AG09309 (cell line): ENCODE measurements around the gene EGF.
A peak's percentile ranks its signal among the peaks of the same experiment; 100 is the strongest.

Experiments
- DNase-seq: peaks from one replicate; pipeline ENCODE4 v3.0.0-alpha.2; 2010; ENCODE audit warnings: low read depth
- H3K4me3 ChIP-seq: 2 replicates; pipeline ENCODE4 v1.5.1; 2011; ENCODE audit warnings: mild to moderate bottlenecking, low read depth, low read length, moderate library complexity; ENCODE audit not compliant: control insufficient read depth
- TF ChIP-seq, protein P1 (sequence below): IDR thresholded peaks from 2 replicates; pipeline ENCODE4 v1.5.1; 2011; ENCODE audit warnings: mild to moderate bottlenecking, low read depth, low read length, inconsistent platforms; ENCODE audit not compliant: insufficient read depth, control insufficient read depth; ENCODE audit errors: missing control alignments

EGF gene

DNA sequence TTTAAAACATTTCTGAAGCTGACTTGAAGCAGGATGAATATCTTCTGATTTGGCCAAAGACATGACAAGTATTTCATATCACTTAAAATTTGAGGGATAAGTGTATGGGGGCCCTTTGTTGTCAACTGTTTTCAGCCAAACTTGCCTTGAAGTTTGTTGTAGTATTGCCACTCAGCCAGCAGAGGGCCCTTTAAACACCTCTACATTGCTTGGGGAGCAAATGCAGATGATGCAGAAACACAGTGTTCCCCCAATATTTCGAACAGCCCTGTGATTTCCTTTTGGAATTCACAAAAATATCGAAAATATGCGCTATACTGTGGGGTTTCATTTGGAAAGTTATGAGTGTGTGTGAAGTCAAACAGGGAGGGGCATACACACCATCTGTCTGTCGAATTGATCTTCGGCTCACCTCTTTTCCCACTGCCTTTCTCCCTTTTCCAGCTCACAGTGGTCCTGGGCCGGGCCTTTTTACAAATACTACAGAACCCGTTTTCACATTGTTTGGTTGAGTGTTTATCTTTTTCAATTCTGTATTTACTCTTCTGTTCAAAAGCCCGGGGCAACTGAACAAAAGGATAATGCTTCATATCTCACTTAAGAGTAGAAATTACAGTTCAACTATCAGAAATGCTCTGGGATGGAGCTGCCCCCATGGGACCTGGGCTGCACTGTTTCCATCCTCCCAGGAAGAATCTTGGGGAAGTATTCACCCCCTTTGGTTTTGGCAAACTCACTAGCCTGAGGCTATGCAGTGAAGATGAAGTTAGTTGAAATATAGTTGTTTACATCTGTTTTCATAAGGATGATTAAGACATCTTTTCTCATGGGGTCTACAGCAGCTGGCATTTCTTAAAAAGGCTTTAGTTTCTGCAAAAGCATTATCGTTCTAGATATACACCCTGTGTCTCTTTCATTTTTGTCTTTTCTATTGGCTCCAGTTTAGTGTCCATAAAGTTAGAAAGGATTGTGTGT, 137.6 kb downstream of the EGF start:
- H3K4me3 ChIP-seq: no peak overlapping the region
- DNase-seq: no peak

DNA sequence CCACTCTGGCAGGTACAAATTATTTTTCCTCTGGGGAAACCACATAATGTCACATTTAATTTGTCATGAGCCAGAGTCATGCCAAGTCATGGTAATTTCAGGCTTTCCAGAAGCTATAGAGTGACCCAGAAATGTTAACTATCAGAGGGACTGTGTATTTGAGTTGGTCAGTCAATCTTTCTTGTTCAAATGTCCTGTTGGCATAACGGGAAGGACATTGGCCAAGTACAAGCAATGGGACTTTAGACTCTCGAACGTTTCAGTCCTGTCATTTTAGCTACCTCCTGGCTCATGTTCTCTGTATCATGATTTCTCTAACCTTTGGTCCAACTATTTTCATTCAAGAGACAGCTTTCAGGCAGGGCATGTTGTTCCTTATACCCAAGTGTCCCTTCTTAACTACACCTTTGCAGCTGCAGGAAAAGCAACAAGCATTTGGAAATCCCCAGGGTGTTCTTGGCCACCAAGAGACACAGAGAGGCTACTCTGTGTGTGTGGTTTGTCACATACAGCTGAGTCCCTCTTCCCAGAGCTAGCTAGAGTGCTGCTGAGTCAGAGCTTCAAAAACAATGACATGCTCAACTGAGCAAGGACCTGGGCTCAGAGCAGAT, 142.6 kb downstream of the EGF start:
- TF ChIP-seq, protein P1, sequence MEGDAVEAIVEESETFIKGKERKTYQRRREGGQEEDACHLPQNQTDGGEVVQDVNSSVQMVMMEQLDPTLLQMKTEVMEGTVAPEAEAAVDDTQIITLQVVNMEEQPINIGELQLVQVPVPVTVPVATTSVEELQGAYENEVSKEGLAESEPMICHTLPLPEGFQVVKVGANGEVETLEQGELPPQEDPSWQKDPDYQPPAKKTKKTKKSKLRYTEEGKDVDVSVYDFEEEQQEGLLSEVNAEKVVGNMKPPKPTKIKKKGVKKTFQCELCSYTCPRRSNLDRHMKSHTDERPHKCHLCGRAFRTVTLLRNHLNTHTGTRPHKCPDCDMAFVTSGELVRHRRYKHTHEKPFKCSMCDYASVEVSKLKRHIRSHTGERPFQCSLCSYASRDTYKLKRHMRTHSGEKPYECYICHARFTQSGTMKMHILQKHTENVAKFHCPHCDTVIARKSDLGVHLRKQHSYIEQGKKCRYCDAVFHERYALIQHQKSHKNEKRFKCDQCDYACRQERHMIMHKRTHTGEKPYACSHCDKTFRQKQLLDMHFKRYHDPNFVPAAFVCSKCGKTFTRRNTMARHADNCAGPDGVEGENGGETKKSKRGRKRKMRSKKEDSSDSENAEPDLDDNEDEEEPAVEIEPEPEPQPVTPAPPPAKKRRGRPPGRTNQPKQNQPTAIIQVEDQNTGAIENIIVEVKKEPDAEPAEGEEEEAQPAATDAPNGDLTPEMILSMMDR: no peak
- no peak overlapping the region for H3K4me3 ChIP-seq
- no peak for DNase-seq

More for the DNA sequence above, 137.6 kb downstream of the EGF start:
- TF ChIP-seq, protein P1: peak; percentile 84

DNA sequence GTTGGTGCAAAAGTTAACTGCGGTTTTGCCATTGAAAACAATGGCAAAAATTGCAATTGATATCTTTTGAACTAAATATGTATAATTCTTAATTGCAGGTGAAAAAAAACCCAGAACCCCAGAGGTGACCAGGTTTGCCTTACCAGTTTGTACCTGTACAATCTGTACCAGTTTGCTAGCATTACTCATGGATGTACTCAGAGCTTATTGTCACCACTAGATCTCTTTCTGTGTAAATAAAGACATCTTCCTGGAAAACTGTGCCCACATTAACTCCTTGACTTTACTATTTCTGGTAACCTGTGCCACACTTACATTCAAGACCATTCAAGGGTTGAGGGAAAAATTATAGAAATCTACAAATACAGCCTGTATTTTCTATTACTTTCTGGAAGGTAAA, 146.0 kb downstream of the EGF start:
- no peak overlapping the region for H3K4me3 ChIP-seq
- TF ChIP-seq, protein P1: no peak
- no peak for DNase-seq

DNA sequence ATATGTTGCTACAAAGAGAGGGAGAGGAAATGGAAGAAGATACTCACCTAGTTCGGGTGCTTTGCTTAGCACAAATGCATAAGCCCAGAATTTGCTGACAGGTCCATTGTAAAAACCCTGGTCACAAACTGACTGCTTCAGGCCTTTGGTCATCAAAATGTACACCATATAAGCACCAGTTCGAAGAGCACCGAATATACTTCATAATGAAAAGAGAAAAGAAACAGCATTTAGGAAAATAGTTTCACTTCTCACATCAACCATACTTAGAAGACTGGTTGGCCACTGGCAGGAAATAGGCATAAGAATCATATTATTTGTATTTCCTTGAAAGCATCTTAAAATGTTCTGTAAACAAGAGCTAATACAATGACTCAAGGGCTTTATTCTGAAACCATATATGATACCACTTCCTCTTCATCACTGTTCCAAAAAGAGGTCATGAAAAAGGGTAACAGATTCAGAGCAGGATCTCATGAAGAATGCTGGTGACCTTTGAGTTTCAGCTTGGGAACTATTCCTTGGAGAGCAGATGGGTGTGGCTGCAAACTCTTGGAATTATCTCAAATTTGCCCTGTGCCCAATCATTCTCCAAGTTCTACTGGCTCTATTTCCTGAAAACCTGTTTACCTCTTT, 147.0 kb downstream of the EGF start:
- no peak overlapping the region for H3K4me3 ChIP-seq
- TF ChIP-seq, protein P1: no peak
- DNase-seq: no peak

DNA sequence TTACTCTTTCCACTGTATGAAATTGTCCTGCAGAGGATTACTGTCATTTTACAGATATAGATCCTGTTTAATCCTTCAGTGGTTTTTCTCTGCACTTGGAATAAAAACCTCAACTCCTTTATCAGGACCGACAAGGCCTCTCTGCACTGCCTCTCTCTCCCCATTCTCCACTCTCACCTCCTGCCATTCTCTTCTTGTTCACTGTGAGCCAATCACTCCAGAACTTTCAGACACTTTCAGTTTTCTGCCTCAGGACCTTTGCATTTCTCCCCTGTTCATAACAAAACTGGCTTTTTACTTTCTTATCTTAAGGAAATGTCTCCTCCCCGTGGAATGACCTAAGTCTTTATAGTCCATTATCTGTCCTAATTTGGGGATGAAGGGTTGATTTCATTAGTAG, 148.4 kb downstream of the EGF start:
- TF ChIP-seq, protein P1: no peak
- no peak overlapping the region for H3K4me3 ChIP-seq
- no peak for DNase-seq
